GM21360 (cell line): ENCODE measurements around the gene CPD.

Experiments used
- ATAC-seq: cut with Tn5 transposase; IDR thresholded peaks from one replicate; pipeline ENCODE4 v1.9.1; 2021; ENCODE audit warnings: mild to moderate bottlenecking, moderate library complexity; ENCODE audit not compliant: unreplicated experiment

Gene CPD

GRCh38 chr17:30483159-30483558 lies 104.4 kb downstream of the CPD start:
- no peak for ATAC-seq

- ATAC-seq = no peak
Observed at GRCh38 chr17:30493780-30494179, 115.1 kb downstream of the CPD start.

- no peak for ATAC-seq
Observed at GRCh38 chr17:30495586-30495985, 116.9 kb downstream of the CPD start.

GRCh38 chr17:30503558-30503957 lies 124.8 kb downstream of the CPD start:
- no peak for ATAC-seq

GRCh38 chr17:30505868-30506417 lies 127.2 kb downstream of the CPD start:
- ATAC-seq = no peak

GRCh38 chr17:30506481-30506880 lies 127.8 kb downstream of the CPD start:
- ATAC-seq = no peak

GRCh38 chr17:30513346-30513745 lies 134.6 kb downstream of the CPD start:
- ATAC-seq = no peak

GRCh38 chr17:30514895-30515596 lies 136.3 kb downstream of the CPD start:
- ATAC-seq = no peak

- ATAC-seq = no peak
Observed at GRCh38 chr17:30517786-30518185, 139.1 kb downstream of the CPD start.

- no peak for ATAC-seq
Observed at GRCh38 chr17:30519166-30519565, 140.4 kb downstream of the CPD start.
